HG03571 (cell line): Measurements from ENCODE around the gene TCFL5.

Experiments
- ATAC-seq: cut with Tn5 transposase; IDR thresholded peaks from one replicate; pipeline ENCODE4 v1.9.1; 2021; ENCODE audit not compliant: unreplicated experiment

TCFL5 gene

GRCh38 chr20:62801284-62802010 lies 60.2 kb downstream of the TCFL5 start:
- no peak for ATAC-seq

DNA sequence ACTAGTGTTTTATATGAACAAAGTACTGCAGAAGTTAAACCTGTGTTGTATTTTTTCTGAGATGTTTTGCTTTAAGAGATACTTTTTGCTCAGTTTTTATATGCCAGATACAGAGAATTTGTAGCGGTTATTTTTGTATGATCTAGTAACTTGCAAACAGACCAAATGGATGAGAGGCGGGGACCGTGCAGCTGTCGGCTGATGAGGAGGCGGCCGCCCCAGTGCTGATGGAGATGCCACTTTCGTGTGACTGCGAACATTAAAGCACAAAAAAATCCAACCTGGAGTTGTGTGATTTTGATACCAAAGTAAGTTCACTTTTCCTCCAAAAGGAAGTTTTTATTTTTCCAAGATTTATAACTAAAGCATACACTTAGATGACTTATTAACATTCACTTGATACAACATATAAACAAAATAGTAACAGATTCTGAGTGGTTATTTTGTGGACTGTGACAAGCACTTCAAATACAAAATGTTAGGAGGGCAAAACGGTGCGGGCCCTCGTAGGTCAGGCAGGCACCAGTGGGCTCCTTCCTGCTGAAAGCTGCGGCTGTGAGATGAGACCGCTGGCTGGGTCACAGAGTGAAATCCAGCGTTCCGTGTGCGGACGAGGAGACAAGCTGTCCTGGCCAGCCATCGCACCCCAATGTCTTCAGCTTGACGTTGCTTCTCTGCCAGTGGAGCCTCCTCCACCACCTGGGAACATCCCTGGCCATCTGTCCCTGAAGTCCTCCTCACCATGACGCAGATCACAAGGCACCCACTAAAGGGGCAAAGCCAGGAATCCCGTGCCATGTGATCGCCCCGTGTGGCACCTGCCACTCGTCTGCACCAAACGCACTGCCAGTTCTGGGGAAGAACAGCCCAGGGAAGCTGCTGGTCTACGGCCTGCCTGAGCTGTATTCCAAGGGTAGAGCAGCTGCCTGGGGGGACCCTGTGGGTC lies 61.0 kb downstream of the TCFL5 start:
- ATAC-seq = no peak

GRCh38 chr20:62799873-62800272 lies 61.7 kb downstream of the TCFL5 start:
- no peak for ATAC-seq

GRCh38 chr20:62799459-62799858 lies 62.2 kb downstream of the TCFL5 start:
- no peak for ATAC-seq

- ATAC-seq = no peak
Observed at GRCh38 chr20:62799036-62799435, 62.6 kb downstream of the TCFL5 start.

DNA sequence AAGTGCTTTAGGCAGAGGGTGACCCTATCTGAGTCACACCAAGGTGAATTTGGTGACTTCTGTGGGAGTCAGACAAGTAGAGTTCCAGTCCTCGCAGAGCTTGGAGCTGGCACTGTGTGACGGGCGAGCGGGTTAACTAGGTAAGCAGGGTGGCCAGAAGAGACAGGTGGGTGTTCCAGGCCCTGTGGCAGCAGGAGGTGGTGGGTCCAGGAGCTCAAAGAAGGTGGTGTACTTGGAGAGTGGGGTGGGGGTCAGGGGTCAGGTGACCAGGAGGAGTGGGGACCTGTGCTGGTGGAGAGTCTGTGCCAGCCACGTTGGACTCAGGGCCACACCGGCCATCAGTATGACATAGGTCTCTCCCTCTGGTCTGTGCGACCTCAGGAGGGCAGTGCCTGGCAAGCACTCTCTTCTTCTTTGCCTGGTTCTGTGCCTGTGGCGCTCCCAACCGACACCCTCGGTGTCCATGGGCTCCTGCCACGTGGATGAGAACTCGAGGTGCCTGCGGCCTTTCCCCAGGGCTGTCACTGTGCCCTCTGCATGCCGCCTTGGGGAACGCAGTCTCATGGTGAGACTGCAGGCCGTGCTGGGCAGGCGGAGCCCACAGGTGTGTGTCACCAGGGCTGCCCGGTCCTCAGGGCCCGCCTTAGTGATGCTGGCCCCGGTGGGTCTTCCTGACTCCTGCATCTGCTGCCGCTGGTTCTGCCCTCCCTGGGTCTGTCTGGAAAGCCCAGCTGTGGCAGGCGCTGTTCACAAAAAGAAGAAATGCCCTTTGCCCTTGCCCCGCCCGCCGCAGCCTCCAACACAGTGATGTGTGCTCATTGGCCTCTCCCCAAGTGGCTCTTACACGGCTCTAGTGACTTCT lies 63.7 kb downstream of the TCFL5 start:
- no peak for ATAC-seq

DNA sequence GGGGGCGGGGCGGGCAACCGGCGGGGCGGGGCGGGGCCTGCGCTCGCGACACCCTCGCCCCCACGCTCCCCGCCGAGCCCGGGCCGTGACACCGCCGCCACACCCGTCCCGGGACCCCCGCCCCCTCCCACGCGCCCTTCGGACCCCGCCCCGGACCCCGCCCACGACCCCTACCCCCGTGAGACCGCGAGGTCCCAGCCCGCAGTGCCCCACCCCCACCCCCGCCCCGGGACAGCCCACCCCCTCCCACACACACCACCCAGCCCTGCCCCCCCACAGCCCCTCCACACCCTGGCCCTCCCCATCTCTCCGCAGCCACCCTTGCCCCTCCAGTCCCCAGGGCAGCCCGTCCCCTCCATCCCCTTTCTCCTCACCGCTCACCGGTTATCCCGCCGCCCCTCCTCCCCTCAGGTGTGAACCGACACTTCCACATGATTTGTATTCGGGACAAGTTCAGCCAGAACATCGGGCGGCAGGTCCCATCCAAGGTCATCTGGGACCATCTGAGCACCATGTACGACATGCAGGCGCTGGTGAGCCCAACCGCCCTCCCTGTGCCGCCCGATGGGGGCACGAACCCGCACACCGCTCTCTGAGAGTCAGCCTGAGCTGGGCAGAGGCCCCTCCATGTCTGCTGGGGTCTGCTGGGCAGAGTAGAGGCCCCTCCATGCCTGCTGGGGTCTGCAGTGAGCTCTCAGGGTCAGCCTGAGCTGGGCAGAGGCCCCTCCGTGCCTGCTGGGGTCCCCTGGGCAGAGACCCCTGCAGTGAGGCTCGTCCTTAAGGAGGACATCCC lies 64.7 kb downstream of the TCFL5 start:
- ATAC-seq = no peak

DNA sequence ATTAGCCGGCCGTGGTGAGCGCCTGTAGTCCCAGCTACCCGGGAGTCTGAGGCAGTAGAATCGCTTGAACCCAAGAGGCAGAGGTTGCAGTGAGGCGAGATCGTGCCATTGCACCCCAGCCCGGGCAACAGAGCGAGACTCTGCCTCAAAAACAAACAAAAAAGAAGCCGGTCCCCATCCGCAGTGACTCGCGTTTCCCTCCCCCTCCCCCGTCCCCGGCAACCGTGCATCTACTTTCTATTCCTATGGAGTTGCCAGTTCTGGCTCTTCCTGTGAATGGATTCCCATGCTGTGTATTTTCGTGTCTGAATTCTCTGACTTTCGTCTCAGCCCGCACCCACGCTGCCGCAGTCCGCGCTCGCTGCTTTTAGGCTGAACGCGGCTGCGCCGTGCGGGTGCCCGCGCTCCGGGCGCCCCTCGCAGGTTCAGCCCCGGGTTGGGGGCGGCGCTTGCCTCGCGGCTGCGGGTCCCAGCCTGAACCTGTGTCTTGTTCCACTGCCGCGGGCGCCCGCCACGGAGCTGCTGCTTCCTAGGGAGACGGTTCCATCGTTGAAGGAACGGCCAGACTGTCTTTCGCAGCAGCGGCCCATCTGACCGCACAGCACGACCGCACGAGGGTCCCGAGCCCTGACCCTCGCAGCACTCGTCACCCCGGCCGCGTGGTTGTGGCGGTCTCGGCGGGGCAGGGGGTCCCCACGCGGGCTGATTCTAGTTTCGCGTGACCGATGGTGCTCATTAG lies 66.4 kb downstream of the TCFL5 start:
- no peak for ATAC-seq

DNA sequence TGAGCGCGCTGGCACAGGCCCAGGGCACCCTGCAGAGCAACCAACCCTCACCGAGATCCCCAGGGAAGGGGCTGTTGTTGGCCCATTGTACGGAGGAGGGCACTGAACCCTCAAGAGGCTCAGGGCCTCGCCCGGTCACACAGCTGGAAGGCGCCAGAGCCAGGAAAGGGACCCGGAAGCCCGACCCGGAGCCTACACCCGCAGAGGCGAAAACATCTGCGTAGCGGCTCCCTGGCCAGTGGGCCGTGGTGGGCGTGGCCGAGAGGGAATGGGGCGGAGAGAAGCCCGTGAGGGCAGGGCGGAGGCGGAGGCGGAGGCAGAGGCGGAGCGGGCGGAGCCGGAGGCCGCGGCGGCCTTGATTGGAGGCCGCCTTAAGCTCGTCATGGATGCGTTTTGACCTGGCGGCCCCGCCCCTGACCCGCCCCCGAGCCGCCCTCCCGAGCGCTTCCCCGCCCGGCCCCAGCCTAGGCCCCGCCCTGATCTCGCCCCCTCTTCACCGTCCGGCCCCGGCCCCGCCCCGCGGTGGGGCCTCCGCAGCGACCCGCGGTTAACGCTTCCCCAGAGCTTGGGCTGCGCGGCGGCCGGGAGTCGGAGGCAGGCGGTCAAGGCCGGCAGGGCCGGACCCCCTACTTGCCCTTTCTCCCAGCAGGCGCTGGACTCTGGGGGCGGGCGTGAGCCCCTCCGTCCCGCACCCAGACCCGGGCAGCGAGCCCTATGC lies 67.5 kb downstream of the TCFL5 start:
- ATAC-seq = peak; percentile 64

- ATAC-seq = peak; percentile 8
Observed at GRCh38 chr20:62793757-62794006, 67.9 kb downstream of the TCFL5 start.

- no peak for ATAC-seq
Observed at GRCh38 chr20:62792940-62793756, 68.5 kb downstream of the TCFL5 start.

DNA sequence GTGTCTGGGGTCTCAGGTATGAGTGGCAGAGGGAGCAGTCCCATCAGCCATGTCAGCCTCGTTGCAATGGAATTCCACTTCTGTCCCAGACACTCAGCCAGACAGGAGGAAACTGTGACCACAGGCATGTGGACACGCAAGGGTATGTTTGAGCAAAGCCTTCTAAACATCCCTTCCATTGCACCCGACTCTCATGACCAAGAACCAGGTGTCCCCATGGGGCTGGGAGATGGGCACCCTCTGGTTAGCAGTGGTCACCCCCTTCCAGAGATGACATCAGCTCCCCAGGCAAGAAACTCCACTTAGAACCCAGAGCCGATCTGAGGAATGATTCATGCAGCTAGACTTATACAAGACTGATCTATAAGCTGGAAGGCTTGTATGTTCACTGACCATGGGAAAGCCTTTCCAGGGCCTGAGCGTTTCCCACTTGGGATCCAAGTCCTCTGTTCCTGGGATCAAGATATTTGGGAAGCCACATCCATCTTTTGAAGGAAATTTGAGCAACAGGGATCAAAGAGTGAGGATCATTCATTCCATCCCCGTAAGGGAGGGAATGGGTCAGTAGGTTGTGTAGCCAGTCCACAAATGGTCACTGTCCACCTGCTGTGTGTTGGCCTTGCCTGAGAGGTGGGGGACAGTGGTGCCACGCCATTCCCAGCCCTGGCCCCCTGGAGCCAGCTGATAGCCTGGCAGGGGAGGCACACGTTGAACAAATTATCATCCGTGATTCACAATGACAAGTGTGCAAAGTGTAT lies 69.3 kb downstream of the TCFL5 start:
- ATAC-seq = no peak

DNA sequence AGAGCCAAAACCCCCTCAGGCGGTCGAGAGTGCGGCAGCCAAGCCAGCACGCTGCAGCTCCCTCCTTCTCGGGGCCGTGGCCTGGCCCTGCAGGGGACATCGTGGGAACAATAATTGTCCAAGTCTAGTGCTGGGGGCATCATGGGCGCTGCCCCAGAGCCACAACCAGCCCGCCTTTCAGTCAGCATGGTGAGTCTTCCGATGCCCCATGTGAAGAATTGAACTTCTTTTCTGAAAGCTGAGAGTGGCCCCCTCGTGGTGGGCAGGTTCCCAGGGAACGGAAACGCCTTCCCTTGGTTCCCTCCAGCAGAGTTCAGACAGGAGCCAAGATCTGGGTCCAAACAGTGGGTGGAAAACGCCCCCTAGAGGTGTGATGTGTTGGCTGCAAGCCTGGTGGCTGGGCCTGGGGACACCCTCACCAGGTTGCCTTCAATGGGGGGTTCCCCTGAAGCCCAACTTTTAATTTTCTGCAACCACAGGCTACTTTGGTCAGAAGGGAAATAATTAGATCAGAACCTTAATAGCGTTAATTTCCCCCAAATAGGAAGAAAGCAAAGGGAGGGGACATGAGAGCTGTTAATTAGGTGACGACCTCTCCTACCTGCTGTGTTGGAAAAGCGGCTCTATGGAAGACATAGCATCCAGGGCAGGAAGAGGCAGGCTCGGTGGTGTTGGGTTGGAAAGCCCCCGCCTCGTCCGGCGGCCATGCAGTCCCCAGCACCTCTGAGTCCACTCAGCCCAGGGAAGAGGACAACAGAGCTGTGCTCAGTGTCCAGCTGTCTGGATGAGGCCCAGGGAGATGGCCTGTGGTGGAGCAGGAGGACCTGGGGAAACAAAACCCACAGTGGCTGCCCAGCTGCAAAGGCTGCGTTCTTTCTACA lies 70.1 kb downstream of the TCFL5 start:
- ATAC-seq = no peak
